Brain pericyte (primary cell): ENCODE data around the gene STOM.
A peak's percentile ranks its signal among the peaks of the same experiment; 100 is the strongest.
"Not testable (repeated sequence)": the region's sequence is repeated elsewhere in the genome, so short reads cannot be mapped to it uniquely, and the experiment has no call there.

ENCODE experiments used
- DNase-seq: peaks from one replicate; pipeline ENCODE4 v3.0.0-alpha.2; 2012; ENCODE audit warnings: low read depth, low spot score

Gene STOM

GRCh38 chr9:121301881-121302286, 68.2 kb downstream of the STOM start:
- no peak for DNase-seq

- no peak for DNase-seq
These were observed 69.5 kb downstream of the STOM start for GRCh38 chr9:121300283-121301119.

GRCh38 chr9:121299467-121300282, 70.4 kb downstream of the STOM start:
- no peak for DNase-seq

- DNase-seq = peak; percentile 54
These were observed 71.2 kb downstream of the STOM start for GRCh38 chr9:121298689-121299466.

- DNase-seq = no peak
These were observed 72.0 kb downstream of the STOM start for GRCh38 chr9:121298016-121298538.

- no peak for DNase-seq
These were observed 72.7 kb downstream of the STOM start for GRCh38 chr9:121297389-121297788.

- no peak for DNase-seq
These were observed 73.6 kb downstream of the STOM start for GRCh38 chr9:121296213-121297127.

GRCh38 chr9:121295662-121296191, 74.3 kb downstream of the STOM start:
- no peak for DNase-seq

GRCh38 chr9:121294866-121295661, 75.0 kb downstream of the STOM start:
- no peak for DNase-seq

GRCh38 chr9:121294151-121294743, 75.8 kb downstream of the STOM start:
- DNase-seq = no peak

GRCh38 chr9:121292801-121293241, 77.2 kb downstream of the STOM start:
- no peak for DNase-seq

- no peak for DNase-seq
These were observed 78.0 kb downstream of the STOM start for GRCh38 chr9:121292051-121292450.

- not testable (repeated sequence) for DNase-seq
These were observed 78.5 kb downstream of the STOM start for GRCh38 chr9:121291536-121291935.

- DNase-seq = no peak
These were observed 80.2 kb downstream of the STOM start for GRCh38 chr9:121289772-121290370.

GRCh38 chr9:121289026-121289771, 80.9 kb downstream of the STOM start:
- DNase-seq = no peak
